Panc1 (cell line): ENCODE measurements around the gene KCTD4.

Experiments
- POLR2AphosphoS5 ChIP-seq: IDR thresholded peaks from 2 replicates; pipeline ENCODE4 v1.6.1; 2012; ENCODE audit warnings: mild to moderate bottlenecking, low read depth, low read length, moderate library complexity
- SIN3A ChIP-seq: IDR thresholded peaks from 2 replicates; pipeline ENCODE4 v1.6.1; 2012; ENCODE audit warnings: low read depth, mild to moderate bottlenecking, low read length, moderate library complexity, borderline replicate concordance; ENCODE audit not compliant: insufficient read depth
- TCF7L2 ChIP-seq: IDR thresholded peaks from 2 replicates; pipeline ENCODE4 v1.6.1; 2011; ENCODE audit warnings: mild to moderate bottlenecking, low read depth, low read length, inconsistent platforms
- TF ChIP-seq, protein P1 (sequence below): fragments of 450-650 bp; IDR thresholded peaks from 2 replicates; pipeline ENCODE4 v1.5.1; 2017; ENCODE audit warnings: mild to moderate bottlenecking
- TF ChIP-seq, protein P2 (sequence below), 2 experiments: IDR thresholded peaks; 2 replicates each; pipeline ENCODE4 v1.6.1; 2011 to 2012; ENCODE audit warnings: low read depth in 2 of 2, control low read depth in 1 of 2, low read length in 1 of 2, mild to moderate bottlenecking in 1 of 2, moderate library complexity in 1 of 2; ENCODE audit not compliant: insufficient read depth in 1 of 2

DNA sequence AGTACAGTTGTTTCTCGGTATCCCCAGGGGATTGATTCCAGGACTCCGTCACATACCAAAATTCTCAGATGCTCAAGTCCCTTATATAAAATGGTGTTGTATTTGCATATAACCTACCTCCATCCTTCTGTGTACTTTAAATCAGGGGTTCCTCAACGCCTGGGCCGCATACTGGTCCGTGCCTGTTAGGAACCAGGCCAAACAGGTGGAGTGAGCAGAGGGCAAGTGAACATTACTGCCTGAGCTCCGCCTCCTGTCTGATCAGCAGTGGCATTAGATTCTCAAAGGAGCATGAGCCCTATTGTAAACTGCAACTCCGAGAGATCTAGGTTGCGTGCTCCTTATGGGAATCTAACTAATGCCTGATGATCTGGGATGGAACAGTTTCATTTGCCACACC, 42.2 kb upstream of the KCTD4 start:
- TF ChIP-seq, protein P1, sequence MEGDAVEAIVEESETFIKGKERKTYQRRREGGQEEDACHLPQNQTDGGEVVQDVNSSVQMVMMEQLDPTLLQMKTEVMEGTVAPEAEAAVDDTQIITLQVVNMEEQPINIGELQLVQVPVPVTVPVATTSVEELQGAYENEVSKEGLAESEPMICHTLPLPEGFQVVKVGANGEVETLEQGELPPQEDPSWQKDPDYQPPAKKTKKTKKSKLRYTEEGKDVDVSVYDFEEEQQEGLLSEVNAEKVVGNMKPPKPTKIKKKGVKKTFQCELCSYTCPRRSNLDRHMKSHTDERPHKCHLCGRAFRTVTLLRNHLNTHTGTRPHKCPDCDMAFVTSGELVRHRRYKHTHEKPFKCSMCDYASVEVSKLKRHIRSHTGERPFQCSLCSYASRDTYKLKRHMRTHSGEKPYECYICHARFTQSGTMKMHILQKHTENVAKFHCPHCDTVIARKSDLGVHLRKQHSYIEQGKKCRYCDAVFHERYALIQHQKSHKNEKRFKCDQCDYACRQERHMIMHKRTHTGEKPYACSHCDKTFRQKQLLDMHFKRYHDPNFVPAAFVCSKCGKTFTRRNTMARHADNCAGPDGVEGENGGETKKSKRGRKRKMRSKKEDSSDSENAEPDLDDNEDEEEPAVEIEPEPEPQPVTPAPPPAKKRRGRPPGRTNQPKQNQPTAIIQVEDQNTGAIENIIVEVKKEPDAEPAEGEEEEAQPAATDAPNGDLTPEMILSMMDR: no peak
- TF ChIP-seq POLR2AphosphoS5: no peak
- TF ChIP-seq, protein P2, sequence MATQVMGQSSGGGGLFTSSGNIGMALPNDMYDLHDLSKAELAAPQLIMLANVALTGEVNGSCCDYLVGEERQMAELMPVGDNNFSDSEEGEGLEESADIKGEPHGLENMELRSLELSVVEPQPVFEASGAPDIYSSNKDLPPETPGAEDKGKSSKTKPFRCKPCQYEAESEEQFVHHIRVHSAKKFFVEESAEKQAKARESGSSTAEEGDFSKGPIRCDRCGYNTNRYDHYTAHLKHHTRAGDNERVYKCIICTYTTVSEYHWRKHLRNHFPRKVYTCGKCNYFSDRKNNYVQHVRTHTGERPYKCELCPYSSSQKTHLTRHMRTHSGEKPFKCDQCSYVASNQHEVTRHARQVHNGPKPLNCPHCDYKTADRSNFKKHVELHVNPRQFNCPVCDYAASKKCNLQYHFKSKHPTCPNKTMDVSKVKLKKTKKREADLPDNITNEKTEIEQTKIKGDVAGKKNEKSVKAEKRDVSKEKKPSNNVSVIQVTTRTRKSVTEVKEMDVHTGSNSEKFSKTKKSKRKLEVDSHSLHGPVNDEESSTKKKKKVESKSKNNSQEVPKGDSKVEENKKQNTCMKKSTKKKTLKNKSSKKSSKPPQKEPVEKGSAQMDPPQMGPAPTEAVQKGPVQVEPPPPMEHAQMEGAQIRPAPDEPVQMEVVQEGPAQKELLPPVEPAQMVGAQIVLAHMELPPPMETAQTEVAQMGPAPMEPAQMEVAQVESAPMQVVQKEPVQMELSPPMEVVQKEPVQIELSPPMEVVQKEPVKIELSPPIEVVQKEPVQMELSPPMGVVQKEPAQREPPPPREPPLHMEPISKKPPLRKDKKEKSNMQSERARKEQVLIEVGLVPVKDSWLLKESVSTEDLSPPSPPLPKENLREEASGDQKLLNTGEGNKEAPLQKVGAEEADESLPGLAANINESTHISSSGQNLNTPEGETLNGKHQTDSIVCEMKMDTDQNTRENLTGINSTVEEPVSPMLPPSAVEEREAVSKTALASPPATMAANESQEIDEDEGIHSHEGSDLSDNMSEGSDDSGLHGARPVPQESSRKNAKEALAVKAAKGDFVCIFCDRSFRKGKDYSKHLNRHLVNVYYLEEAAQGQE (IDR thresholded peaks at IDR 0.05; ENCODE audit: insufficient read depth in 1 of 2, low read depth in 2 of 2, low read length in 1 of 2): no peak
- TF ChIP-seq SIN3A: no peak
- TF ChIP-seq TCF7L2: no peak
